Mesendoderm (in vitro differentiated cells): ENCODE results near the gene LEMD2.
"Not testable (repeated sequence)": the region's sequence is repeated elsewhere in the genome, so short reads cannot be mapped to it uniquely, and the experiment has no call there.

Experiments used
- DNase-seq: peaks from one replicate; pipeline ENCODE4 v3.0.0; 2013
- H2AK5ac ChIP-seq: 2 replicates; pipeline ENCODE4 v1.6.1; 2013; ENCODE audit warnings: low read length, inconsistent platforms
- H2BK120ac ChIP-seq: 2 replicates; pipeline ENCODE4 v1.6.1; 2013; ENCODE audit warnings: low read depth, mild to moderate bottlenecking, low read length, moderate library complexity, mixed read lengths
- H2BK15ac ChIP-seq: replicated peaks from 2 replicates; pipeline ENCODE4 v1.6.1; 2013; ENCODE audit warnings: low read depth, mild to moderate bottlenecking, moderate library complexity
- H2BK5ac ChIP-seq: 2 replicates; pipeline ENCODE4 v1.6.1; 2013; ENCODE audit warnings: low read length, inconsistent platforms
- H3K18ac ChIP-seq: 2 replicates; pipeline ENCODE4 v1.6.1; 2013; ENCODE audit warnings: mild to moderate bottlenecking, low read length, mixed read lengths
- H3K23ac ChIP-seq: one replicate; pipeline ENCODE4 v1.6.1; 2013; ENCODE audit warnings: low read length
- H3K27ac ChIP-seq: 2 replicates; pipeline ENCODE4 v1.5.1; 2013; ENCODE audit warnings: low read depth, mild to moderate bottlenecking, inconsistent platforms, low read length, moderate library complexity
- H3K27me3 ChIP-seq: 2 replicates; pipeline ENCODE4 v1.6.1; 2013; ENCODE audit warnings: low read length, control low read depth, mild to moderate bottlenecking, inconsistent platforms; ENCODE audit not compliant: insufficient read depth, poor library complexity
- H3K36me3 ChIP-seq: 2 replicates; pipeline ENCODE4 v1.6.1; 2013; ENCODE audit warnings: low read length, inconsistent platforms; ENCODE audit not compliant: control insufficient read depth, insufficient read depth
- H3K4ac ChIP-seq: one replicate; pipeline ENCODE4 v1.6.1; 2013; ENCODE audit warnings: low read depth, mild to moderate bottlenecking, low read length, moderate library complexity
- H3K4me1 ChIP-seq: 2 replicates; pipeline ENCODE4 v1.6.1; 2013; ENCODE audit warnings: low read depth, low read length, inconsistent platforms; ENCODE audit not compliant: control insufficient read depth
- H3K4me2 ChIP-seq: 2 replicates; pipeline ENCODE4 v1.6.1; 2013; ENCODE audit warnings: low read length
- H3K4me3 ChIP-seq: 2 replicates; pipeline ENCODE4 v1.5.1; 2013; ENCODE audit warnings: mild to moderate bottlenecking, low read length
- H3K56ac ChIP-seq: one replicate; pipeline ENCODE4 v1.6.1; 2013; ENCODE audit warnings: low read length
- H3K79me1 ChIP-seq: 2 replicates; pipeline ENCODE4 v1.6.1; 2013; ENCODE audit warnings: low read length, inconsistent platforms
- H3K79me2 ChIP-seq: 2 replicates; pipeline ENCODE4 v1.6.1; 2013; ENCODE audit warnings: mild to moderate bottlenecking, low read length; ENCODE audit not compliant: control insufficient read depth, insufficient read depth
- H3K9ac ChIP-seq: 2 replicates; pipeline ENCODE4 v1.6.1; 2013; ENCODE audit warnings: low read length, inconsistent platforms
- H4K5ac ChIP-seq: one replicate; pipeline ENCODE4 v1.6.1; 2013; ENCODE audit warnings: low read length
- H4K8ac ChIP-seq: one replicate; pipeline ENCODE4 v1.6.1; 2013; ENCODE audit warnings: low read depth, mild to moderate bottlenecking, control low read depth, low read length, moderate library complexity
- WGBS: extraction: QIAGEN DNeasy Blood & Tissue Kit; methylation state at CpG from one replicate; pipeline ENCODE4 v1.1.7; 2013; ENCODE audit warnings: low lambda C conversion rate, missing lambda C conversion rate; ENCODE audit not compliant: insufficient coverage; ENCODE audit errors: extremely low coverage; 5-methylcytosine and 5-hydroxymethylcytosine counted together

Gene LEMD2

DNA sequence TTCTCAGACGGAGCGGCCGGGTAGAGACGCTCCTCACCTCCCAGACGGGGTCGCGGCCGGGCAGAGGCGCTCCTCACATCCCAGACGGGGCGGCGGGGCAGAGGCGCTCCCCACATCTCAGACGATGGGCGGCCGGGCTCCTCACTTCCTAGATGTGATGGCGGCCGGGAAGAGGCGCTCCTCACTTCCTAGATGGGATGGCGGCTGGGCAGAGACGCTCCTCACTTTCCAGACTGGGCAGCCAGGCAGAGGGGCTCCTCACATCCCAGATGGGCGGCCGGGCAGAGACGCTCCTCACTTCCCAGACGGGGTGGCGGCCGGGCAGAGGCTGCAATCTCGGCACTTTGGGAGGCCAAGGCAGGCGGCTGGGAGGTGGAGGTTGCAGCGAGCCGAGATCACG lies 43.9 kb upstream of the LEMD2 start:
- no CpG with 5 or more reads among the region's 32 CpGs for WGBS

DNA sequence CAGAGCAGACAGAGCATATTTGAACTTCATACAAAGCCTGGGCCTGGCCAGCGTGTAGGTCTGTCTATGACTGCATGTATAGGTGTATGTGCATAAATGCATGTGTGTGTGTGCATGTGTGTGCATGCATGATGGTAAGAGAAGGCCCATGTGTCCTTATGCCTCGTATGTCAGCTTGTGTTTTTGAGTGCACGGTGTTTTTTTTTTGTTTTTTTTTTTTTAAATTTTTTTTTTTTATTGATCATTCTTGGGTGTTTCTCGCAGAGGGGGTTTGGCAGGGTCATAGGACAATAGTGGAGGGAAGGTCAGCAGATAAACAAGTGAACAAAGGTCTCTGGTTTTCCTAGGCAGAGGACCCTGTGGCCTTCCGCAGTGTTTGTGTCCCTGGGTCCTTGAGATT lies 42.8 kb upstream of the LEMD2 start:
- not testable (repeated sequence) for H3K36me3 ChIP-seq, H3K79me1 ChIP-seq, DNase-seq, H4K5ac ChIP-seq, H2BK5ac ChIP-seq, H3K27me3 ChIP-seq, H2BK120ac ChIP-seq, H3K4ac ChIP-seq, H3K9ac ChIP-seq, H3K56ac ChIP-seq, H3K27ac ChIP-seq, H3K79me2 ChIP-seq, H3K4me3 ChIP-seq, H4K8ac ChIP-seq, H2AK5ac ChIP-seq, H3K18ac ChIP-seq, H2BK15ac ChIP-seq, H3K4me2 ChIP-seq, H3K23ac ChIP-seq
- H3K4me1 ChIP-seq, result peaks cover 11% of the 10 kb centered on the region
- WGBS, result no CpG with 5 or more reads among the region's 5 CpGs

More for the DNA sequence above, 43.9 kb upstream of the LEMD2 start:
- H3K4me2 ChIP-seq, H3K4me3 ChIP-seq, DNase-seq, H2BK5ac ChIP-seq, H2AK5ac ChIP-seq, H3K27ac ChIP-seq, H3K23ac ChIP-seq, H3K56ac ChIP-seq, H3K18ac ChIP-seq, H3K79me1 ChIP-seq, H4K5ac ChIP-seq, H2BK120ac ChIP-seq, H4K8ac ChIP-seq, H3K36me3 ChIP-seq, H3K9ac ChIP-seq, H3K4ac ChIP-seq, H3K79me2 ChIP-seq, H2BK15ac ChIP-seq, H3K27me3 ChIP-seq: not testable (repeated sequence)
- H3K4me1 ChIP-seq, result peaks cover 11% of the 10 kb centered on the region

DNA sequence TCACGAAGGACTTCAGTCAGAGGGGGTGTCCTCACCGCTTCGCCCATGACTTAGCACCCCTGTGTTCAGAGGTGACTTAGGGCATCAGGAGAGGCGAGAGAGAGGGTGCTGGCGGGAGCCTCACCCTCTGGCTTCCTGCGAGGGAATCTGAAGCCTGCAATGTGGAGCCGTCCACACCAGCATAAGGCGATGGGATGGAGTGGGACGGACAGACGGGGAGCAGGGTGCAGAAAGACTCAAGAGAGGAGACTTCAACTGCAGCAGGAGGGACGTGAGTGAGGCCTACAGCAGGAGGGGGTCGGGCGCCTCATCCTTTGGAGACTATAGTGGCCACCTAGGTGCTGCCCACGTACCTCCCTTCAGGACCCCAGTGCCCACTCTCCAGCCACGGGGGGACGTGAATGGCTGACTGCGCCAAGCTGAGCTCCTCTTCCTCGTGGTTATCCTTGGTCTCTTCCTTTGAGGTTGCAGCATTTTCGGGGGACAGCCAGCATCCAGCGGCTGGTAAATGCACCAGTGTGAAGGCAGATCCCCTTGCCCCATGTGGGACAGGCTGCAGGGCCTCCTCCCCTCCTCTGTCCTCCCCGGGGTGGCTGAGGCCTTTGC lies 41.8 kb upstream of the LEMD2 start:
- Histone ChIP-seq H2BK5ac (no peak overlapping the region), H3K27ac (no peak overlapping the region), H3K4me3 (no peak overlapping the region), H3K9ac (no peak overlapping the region), H3K4ac (no peak overlapping the region), H3K4me1 (peaks cover 11% of the 10 kb centered on the region), H3K23ac (no peak overlapping the region), H3K18ac (no peak overlapping the region), H3K79me1 (no peaks in the 10 kb centered on the region), H4K5ac (no peak overlapping the region), H2BK15ac (no peak overlapping the region), H3K27me3 (no peaks in the 10 kb centered on the region), H3K56ac (no peak overlapping the region), H3K4me2 (no peak overlapping the region), H4K8ac (no peak overlapping the region), H3K79me2 (no peaks in the 10 kb centered on the region), H2BK120ac (no peak overlapping the region), H3K36me3 (no peaks in the 10 kb centered on the region), H2AK5ac (no peak overlapping the region)
- no CpG with 5 or more reads among the region's 21 CpGs for WGBS
- DNase-seq, result no peak

DNA sequence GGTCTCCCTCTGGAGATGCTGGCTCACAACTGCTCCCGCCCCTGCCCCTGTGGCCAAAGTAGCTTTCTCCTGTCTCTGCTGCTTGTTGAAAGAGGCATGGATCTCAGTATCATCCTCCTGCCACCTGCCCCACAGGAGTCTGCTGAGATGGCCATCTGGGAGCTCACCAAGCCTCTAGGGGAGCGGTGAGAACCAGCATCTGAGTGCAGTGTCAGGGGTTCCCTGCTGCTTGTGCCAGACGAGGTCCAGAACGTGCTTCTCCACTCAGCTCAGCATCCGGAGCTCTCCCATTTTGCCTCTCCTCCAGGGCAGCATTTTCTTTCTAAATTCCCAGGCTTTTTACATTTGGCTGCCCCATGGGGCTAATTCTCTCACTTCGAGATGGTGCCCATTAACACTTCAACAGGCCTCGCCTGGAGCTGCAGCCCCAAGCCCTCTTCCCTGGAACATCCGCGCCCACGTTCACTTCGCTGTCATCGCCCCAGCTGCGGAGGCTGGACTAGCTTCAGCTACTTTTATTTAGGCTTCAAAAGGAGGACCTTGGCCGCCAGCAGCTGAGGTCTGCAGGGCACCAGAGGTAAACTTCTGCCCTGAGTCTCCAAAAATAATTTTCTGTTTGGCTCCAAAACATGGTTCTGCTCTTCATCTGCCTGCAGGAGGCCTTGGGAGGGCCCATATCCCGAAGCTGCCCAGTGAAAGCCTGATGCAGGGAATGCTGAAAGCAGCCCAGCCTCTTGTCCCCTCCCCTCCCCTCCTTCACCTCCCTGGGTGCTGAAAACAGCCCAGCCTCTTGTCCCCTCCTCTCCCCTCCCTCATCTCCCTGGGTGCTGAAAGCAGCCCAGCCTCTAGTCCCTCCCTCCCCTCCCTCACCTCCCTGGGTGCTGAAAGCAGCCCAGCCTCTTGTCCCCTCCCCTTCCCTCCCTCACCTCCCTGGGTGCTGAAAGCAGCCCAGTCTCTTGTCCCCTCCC lies 40.1 kb upstream of the LEMD2 start:
- H3K27me3 ChIP-seq, result no peaks in the 10 kb centered on the region
- H3K79me2 ChIP-seq, result no peaks in the 10 kb centered on the region
- peak; percentile 85 for DNase-seq
- H4K8ac ChIP-seq, result no peak overlapping the region
- no peak overlapping the region for H2BK120ac ChIP-seq
- H4K5ac ChIP-seq, result no peak overlapping the region
- peaks cover 11% of the 10 kb centered on the region for H3K4me1 ChIP-seq
- no peaks in the 10 kb centered on the region for H3K36me3 ChIP-seq
- no peaks in the 10 kb centered on the region for H3K79me1 ChIP-seq
- peak overlapping the region; percentile 69 for H2BK5ac ChIP-seq
- H2BK15ac ChIP-seq, result no peak overlapping the region
- peak overlapping the region; percentile 62 for H2AK5ac ChIP-seq
- H3K4me2 ChIP-seq, result no peak overlapping the region
- H3K56ac ChIP-seq, result peak overlapping the region; percentile 73
- no peak overlapping the region for H3K4me3 ChIP-seq
- WGBS, result no CpG with 5 or more reads among the region's 15 CpGs
- H3K4ac ChIP-seq, result no peak overlapping the region
- H3K27ac ChIP-seq, result peak overlapping the region; percentile 87
- H3K23ac ChIP-seq, result peak overlapping the region; percentile 86
- no peak overlapping the region for H3K9ac ChIP-seq
- peak overlapping the region; percentile 11 for H3K18ac ChIP-seq

DNA sequence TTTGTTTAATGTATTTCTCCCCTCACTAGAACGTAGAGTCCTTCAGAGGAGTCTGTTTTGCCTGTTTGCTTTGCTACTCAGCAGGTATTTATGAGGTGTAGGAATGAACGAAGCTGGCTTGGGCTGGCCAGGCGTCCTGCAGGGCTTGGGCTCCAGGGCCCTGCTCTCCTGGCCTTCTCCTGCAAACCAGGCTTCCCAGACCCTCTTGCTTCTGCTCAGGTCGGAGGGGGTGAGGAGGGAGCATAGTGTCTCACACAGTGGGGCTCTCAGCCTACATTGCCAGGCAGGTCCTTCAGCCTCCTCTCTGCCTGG lies 39.5 kb upstream of the LEMD2 start:
- Histone ChIP-seq H3K4me2 (no peak overlapping the region), H2AK5ac (peak overlapping the region; percentile 62), H3K36me3 (no peaks in the 10 kb centered on the region), H3K79me2 (no peaks in the 10 kb centered on the region), H4K8ac (no peak overlapping the region), H3K4me1 (peaks cover 11% of the 10 kb centered on the region), H2BK5ac (peak overlapping the region; percentile 69), H3K27me3 (no peaks in the 10 kb centered on the region), H3K27ac (peak overlapping the region; percentile 87), H2BK120ac (no peak overlapping the region), H3K4me3 (no peak overlapping the region), H4K5ac (no peak overlapping the region), H3K79me1 (no peaks in the 10 kb centered on the region), H3K4ac (no peak overlapping the region), H3K9ac (no peak overlapping the region), H3K18ac (no peak overlapping the region), H3K23ac (peak overlapping the region; percentile 86), H2BK15ac (no peak overlapping the region), H3K56ac (peak overlapping the region; percentile 73)
- peak; percentile 57 for DNase-seq
- WGBS, result no CpG with 5 or more reads among the region's 4 CpGs
